ENCODE results near the gene SYNPO.

- TF ChIP-seq CTCF (IDR thresholded peaks at IDR 0.05; ENCODE audit: low read depth, low read length, poor library complexity, severe bottlenecking) = no peak
- no peak for TF ChIP-seq EZH2phosphoT487 (IDR thresholded peaks at IDR 0.05; ENCODE audit: borderline replicate concordance, low read length)
Measured at GRCh38 chr5:150644058-150644457, 3.6 kb downstream of the SYNPO start.

Measured in DOHH2 (cell line).